Upper lobe of left lung (tissue), 6 donors: ENCODE measurements around the gene HMGCS1. TPM values are rescaled to one million over a fixed set of nuclear protein-coding genes. Genes with fewer than 3 reads are reported as not detected.
"Not testable (repeated sequence)": the region's sequence is repeated elsewhere in the genome, so short reads cannot be mapped to it uniquely, and the experiment has no call there.

Source experiments
- ATAC-seq, 2 donors: fragments of 200-7000 bp; cut with Tn5 transposase; one replicate each; pipeline ENCODE4 v1.9.1; 2022; ENCODE audit warnings: mild to moderate bottlenecking in 2 of 2, moderate library complexity in 2 of 2; ENCODE audit not compliant: low FRiP score in 2 of 2
- DNase-seq, 2 donors: peaks; one replicate each; pipeline ENCODE4 v3.0.0-alpha.2; 2019 to 2020
- H3K27ac ChIP-seq, 4 donors: fragments of 200-600 bp; sonication (generic); one replicate each; pipeline ENCODE4 v1.5.1; 2016 to 2019
- H3K27me3 ChIP-seq, 4 donors: fragments of 200-600 bp; sonication (generic); one replicate each; pipeline ENCODE4 v1.5.1; 2017 to 2019
- H3K36me3 ChIP-seq, 4 donors: fragments of 200-600 bp; sonication (generic); one replicate each; pipeline ENCODE4 v1.5.1; 2016 to 2019
- H3K4me1 ChIP-seq, 4 donors: fragments of 200-600 bp; sonication (generic); one replicate each; pipeline ENCODE4 v1.5.1; 2018 to 2019
- H3K4me3 ChIP-seq, 4 donors: fragments of 200-600 bp; sonication (generic); one replicate each; pipeline ENCODE4 v1.5.1; 2017 to 2019; ENCODE audit warnings: mild to moderate bottlenecking in 2 of 4, moderate library complexity in 1 of 4
- H3K9me3 ChIP-seq, 4 donors: fragments of 200-600 bp; sonication (generic); one replicate each; pipeline ENCODE4 v1.5.1; 2018 to 2019
- CTCF ChIP-seq, 6 experiments: fragments of 450-650 bp in 4 of 6; fragments of 200-600 bp in 2 of 6; sonication (generic) in 2 of 6; IDR thresholded peaks; one replicate each; pipeline ENCODE4 v1.5.1; 2016 to 2019; ENCODE audit warnings: antibody characterized with exemption in 6 of 6
- EP300 ChIP-seq, 4 donors: sonication (generic); formaldehyde crosslinking; IDR thresholded peaks; one replicate each; pipeline ENCODE4 v1.5.1; 2017; ENCODE audit warnings: antibody characterized with exemption in 4 of 4, control low read depth in 2 of 4
- POLR2A ChIP-seq, 4 donors: fragments of 450-650 bp; IDR thresholded peaks; one replicate each; pipeline ENCODE4 v1.5.1; 2016 to 2017; ENCODE audit warnings: antibody characterized with exemption in 4 of 4, mild to moderate bottlenecking in 2 of 4
- POLR2AphosphoS5 ChIP-seq, 2 donors: sonication (generic); formaldehyde crosslinking; IDR thresholded peaks; one replicate each; pipeline ENCODE4 v1.5.1; 2017; ENCODE audit warnings: antibody characterized with exemption in 2 of 2
- WGBS, 2 donors: methylation state at CpG; one replicate each; pipeline ENCODE4 v1.1.5; 2017 to 2018; 5-methylcytosine and 5-hydroxymethylcytosine counted together
- total RNA-seq, 6 donors: library from RNA; depleted of rRNA in 4 of 6; stranded (reverse); fragments of >200 nt in 4 of 6; gene quantifications; one replicate each; pipeline versions ENCODE4 v1.1.0 to v1.2.1, GENCODE V29; 2016 to 2021
- donor health status: DM: no; HTN: no; CAD: no; lungs with moderate emphysema.
- donor health status: DM: no; HTN: yes; CAD: no; lungs with severe emphysema.

HMGCS1 gene
- total RNA-seq, 6 donors from 2014 or later, result 47.1 to 174 (median 107) TPM

DNA sequence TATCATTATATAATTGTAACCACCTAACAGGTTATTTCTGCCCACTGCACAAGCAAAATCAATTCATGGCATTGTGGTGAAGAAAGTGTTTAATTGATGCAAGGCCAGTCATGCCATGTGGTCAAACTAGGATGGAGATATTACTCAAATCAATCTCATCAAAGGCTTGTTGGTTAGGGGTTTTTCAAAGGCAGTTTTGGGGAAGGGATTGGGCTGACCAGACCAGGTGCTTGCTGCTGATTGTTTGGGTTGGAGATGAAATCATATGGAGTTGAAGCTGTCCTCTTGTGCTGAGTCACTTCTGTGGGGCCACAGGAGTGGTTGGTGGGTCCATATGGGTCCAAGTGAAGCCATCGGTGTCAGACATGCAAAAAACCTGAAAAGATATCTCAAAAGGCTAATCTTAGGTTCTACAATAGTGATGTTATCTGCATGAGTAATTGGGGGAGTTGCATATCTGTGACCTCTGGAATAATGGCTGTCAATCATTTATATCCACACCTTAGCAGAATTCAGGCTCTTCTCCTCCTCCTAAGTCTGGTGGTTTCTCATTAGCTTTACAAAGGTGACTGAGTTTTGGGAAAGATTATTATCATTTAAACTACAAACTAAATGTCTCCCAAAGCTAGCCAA lies 44.9 kb downstream of the HMGCS1 start:
- TF ChIP-seq CTCF (IDR thresholded peaks at IDR 0.05) (no peak), POLR2A (IDR thresholded peaks at IDR 0.05) (no peak), EP300 (IDR thresholded peaks at IDR 0.05) (no peak), POLR2AphosphoS5 (IDR thresholded peaks at IDR 0.05) (no peak)
- Histone ChIP-seq H3K4me1 (peaks cover 0 to 4% (median 0%) of the 10 kb centered on the region in 4 donors), H3K9me3 (no peaks in the 10 kb centered on the region), H3K36me3 (no peaks in the 10 kb centered on the region), H3K27me3 (no peaks in the 10 kb centered on the region), H3K4me3 (no peak overlapping the region), H3K27ac (no peak overlapping the region)
- DNase-seq (no peak), ATAC-seq (no peak)
- WGBS, 2 donors, result 89 to 90% methylated on average over 1 of the region's 1 CpG

DNA sequence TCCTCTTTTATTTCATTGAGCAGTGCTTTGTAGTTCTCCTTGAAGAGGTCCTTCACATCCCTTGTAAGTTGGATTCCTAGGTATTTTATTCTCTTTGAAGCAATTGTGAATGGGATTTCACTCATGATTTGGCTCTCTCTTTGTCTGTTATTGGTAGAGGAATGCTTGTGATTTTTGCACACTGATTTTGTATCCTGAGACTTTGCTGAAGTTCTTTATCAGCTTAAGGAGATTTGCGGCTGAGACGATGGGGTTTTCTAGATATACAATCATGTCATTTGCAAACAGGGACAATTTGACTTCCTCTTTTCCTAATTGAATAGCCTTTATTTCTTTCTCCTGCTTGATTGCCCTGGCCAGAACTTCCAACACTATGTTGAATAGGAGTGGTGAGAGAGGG lies 50.9 kb downstream of the HMGCS1 start:
- H3K4me3 ChIP-seq, H3K4me1 ChIP-seq, H3K27ac ChIP-seq, H3K27me3 ChIP-seq, DNase-seq, H3K36me3 ChIP-seq, H3K9me3 ChIP-seq, ATAC-seq: not testable (repeated sequence)
- WGBS, 2 donors, result 78 to 87% methylated on average over 2 of the region's 2 CpGs

GRCh38 chr5:43258116-43258515 lies 55.1 kb downstream of the HMGCS1 start:
- TF ChIP-seq POLR2AphosphoS5 (IDR thresholded peaks at IDR 0.05) (no peak), POLR2A (IDR thresholded peaks at IDR 0.05) (no peak), EP300 (IDR thresholded peaks at IDR 0.05) (no peak), CTCF (IDR thresholded peaks at IDR 0.05) (no peak)
- ATAC-seq (no peak), DNase-seq (no peak)
- H3K36me3 ChIP-seq, result no peaks in the 10 kb centered on the region
- no peaks in the 10 kb centered on the region for H3K27me3 ChIP-seq
- no peak overlapping the region for H3K27ac ChIP-seq
- 77 to 83% methylated on average over 1 of the region's 1 CpG for WGBS, 2 donors
- H3K9me3 ChIP-seq, result no peaks in the 10 kb centered on the region
- H3K4me1 ChIP-seq, result peaks cover 0 to 5% (median 0%) of the 10 kb centered on the region in 4 donors
- H3K4me3 ChIP-seq, result no peak overlapping the region

DNA sequence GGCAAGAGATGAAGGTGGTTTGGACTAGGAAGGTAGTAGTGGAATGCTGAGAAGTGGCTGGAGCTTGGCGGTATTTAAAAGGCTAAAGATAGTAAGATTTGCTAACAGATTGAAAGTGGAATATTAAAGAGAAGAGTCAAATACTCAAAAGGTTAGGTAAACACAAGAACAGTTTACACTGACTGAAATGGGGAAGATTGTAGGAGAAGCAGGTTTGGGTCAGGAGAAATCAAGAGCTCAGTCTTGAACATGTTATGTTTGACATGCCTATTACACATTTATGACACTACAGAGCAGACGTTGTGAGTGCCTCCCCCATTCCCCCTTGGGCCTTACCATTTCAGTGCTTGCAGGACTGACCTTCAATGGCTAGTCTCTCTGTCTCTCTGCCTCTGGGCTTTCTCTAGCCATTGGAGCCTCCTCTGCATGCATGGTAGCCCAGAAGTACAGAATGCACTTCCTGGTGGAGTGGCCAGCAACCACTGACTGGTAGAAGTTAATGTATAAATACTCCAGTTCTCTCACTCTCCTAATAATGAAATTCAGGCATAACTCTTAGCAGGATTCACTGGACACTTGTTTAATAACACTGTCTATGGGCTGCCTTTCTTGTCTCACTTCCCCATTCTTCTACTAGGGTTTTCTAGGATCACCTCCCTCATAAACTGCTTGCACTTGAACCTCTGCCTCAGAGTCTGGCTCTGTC lies 56.8 kb downstream of the HMGCS1 start:
- TF ChIP-seq POLR2A (IDR thresholded peaks at IDR 0.05) (no peak), CTCF (IDR thresholded peaks at IDR 0.05) (no peak), EP300 (IDR thresholded peaks at IDR 0.05) (no peak), POLR2AphosphoS5 (IDR thresholded peaks at IDR 0.05) (no peak)
- 33 to 50% methylated on average over 2 of the region's 2 CpGs for WGBS, 2 donors
- no peak overlapping the region for H3K4me3 ChIP-seq
- no peaks in the 10 kb centered on the region for H3K36me3 ChIP-seq
- H3K9me3 ChIP-seq, result no peaks in the 10 kb centered on the region
- DNase-seq, result no peak
- ATAC-seq, result no peak
- no peak overlapping the region for H3K27ac ChIP-seq
- H3K4me1 ChIP-seq, result peaks cover 0 to 5% (median 0%) of the 10 kb centered on the region in 4 donors
- no peaks in the 10 kb centered on the region for H3K27me3 ChIP-seq

GRCh38 chr5:43255704-43256103 lies 57.5 kb downstream of the HMGCS1 start:
- Histone ChIP-seq H3K27ac (no peak overlapping the region), H3K4me1 (peaks cover 0 to 5% (median 0%) of the 10 kb centered on the region in 4 donors), H3K4me3 (no peak overlapping the region), H3K36me3 (no peaks in the 10 kb centered on the region), H3K27me3 (no peaks in the 10 kb centered on the region), H3K9me3 (no peaks in the 10 kb centered on the region)
- ATAC-seq, result no peak
- 80 to 85% methylated on average over 2 of the region's 2 CpGs for WGBS, 2 donors
- no peak for TF ChIP-seq POLR2A (IDR thresholded peaks at IDR 0.05)
- no peak for TF ChIP-seq EP300 (IDR thresholded peaks at IDR 0.05)
- no peak for TF ChIP-seq POLR2AphosphoS5 (IDR thresholded peaks at IDR 0.05)
- TF ChIP-seq CTCF (IDR thresholded peaks at IDR 0.05), result no peak
- DNase-seq, result no peak
